HG03280 (cell line): ENCODE data around the gene RNF214.

Experiments
- ATAC-seq: cut with Tn5 transposase; IDR thresholded peaks from one replicate; pipeline ENCODE4 v1.9.1; 2021; ENCODE audit warnings: mild to moderate bottlenecking, moderate library complexity; ENCODE audit not compliant: unreplicated experiment

RNF214 gene

DNA sequence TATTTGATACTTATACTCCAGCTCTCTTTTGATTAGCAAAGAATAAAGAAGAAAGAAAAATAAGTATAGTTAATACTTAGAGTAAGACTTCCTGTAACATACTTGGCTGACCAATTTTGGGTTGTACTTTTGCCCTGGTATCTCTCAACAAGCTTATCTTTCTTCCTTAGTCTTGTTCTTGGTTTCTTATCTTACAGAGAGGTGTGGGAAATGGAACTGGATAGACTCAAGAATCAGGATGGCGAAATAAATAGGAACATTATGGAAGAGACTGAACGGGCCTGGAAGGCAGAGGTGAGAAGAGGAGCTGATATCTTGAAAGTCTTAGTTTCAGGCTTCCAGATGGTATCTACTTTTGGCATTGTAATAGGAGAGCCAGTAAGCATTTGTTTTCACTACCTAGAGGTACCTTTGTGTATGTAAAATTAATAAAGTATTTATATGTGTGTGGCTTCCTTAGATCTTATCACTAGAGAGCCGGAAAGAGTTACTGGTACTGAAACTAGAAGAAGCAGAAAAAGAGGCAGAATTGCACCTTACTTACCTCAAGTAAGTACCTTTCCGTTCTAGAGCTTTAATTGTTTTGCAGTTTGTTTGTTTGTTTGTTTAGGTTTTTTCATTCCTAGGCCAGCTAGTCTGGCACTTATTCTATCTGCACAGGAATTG lies 47.4 kb downstream of the RNF214 start:
- no peak for ATAC-seq

DNA sequence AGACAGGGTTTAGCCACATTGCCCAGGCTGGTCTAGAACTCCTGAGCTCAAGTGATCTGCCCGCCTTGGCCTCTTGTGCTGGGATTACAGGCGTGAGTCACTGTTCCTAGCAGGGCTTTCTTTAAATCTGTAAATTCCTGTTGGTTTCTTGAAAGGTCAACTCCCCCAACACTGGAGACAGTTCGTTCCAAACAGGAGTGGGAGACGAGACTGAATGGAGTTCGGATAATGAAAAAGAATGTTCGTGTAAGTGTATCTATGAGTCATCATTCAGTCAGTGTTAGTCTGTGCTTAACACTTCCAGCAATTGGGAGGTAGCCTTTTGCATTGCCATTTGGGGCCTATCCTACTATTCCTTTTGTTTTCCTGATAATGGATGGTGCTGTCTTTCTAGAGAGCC lies 48.7 kb downstream of the RNF214 start:
- ATAC-seq: no peak

GRCh38 chr11:117281869-117282268 lies 49.4 kb downstream of the RNF214 start:
- no peak for ATAC-seq

- no peak for ATAC-seq
Measured at GRCh38 chr11:117282956-117283355, 50.5 kb downstream of the RNF214 start.

GRCh38 chr11:117284053-117284452 lies 51.6 kb downstream of the RNF214 start:
- ATAC-seq: no peak

DNA sequence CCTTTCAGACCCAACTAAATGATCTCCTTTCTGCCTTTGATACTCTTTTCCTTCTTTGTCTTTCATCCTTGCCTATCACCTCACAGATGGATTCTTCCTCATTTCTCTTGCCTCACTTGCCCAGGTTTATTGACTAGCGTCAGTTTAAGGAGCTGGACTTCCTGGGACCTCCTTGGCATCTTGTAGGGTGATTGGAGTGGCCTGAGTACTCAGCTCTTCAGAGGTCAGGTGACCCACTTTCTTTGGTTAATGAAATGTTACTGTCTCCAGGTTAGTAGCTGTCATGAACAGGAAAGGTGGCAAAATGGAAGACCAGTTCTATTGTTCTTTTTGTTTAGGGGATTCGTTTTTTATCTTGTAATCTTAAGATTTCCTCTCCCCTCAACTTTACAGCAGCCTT lies 54.1 kb downstream of the RNF214 start:
- ATAC-seq: no peak

- no peak for ATAC-seq
Measured at GRCh38 chr11:117287668-117288067, 55.2 kb downstream of the RNF214 start.

- ATAC-seq: no peak
Measured at GRCh38 chr11:117289795-117290194, 57.3 kb downstream of the RNF214 start.

- no peak for ATAC-seq
Measured at GRCh38 chr11:117290809-117291396, 58.4 kb downstream of the RNF214 start, which contains the start of gene BACE1-AS. Gene BACE1-AS (plus strand): TSS chr11:117291346.

DNA sequence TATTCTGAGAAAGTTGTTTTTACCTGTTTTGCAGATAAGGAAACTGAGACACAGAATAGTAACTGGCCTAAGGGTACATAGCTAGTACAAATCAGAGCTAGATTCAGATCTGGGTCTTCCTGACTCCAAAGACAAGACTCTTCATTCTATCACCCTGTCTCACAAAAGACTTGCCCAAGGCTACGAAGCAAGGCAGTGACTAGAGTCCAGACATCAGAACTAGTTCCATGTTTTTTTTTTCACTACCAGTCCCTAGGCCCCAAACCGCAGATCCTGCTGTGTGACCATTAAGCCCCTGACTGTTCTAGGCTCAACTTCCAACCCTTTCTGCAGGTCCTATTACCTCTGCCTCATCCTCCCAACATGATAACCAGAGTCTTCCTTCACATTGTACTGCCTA lies 60.1 kb downstream of the RNF214 start:
- no peak for ATAC-seq

DNA sequence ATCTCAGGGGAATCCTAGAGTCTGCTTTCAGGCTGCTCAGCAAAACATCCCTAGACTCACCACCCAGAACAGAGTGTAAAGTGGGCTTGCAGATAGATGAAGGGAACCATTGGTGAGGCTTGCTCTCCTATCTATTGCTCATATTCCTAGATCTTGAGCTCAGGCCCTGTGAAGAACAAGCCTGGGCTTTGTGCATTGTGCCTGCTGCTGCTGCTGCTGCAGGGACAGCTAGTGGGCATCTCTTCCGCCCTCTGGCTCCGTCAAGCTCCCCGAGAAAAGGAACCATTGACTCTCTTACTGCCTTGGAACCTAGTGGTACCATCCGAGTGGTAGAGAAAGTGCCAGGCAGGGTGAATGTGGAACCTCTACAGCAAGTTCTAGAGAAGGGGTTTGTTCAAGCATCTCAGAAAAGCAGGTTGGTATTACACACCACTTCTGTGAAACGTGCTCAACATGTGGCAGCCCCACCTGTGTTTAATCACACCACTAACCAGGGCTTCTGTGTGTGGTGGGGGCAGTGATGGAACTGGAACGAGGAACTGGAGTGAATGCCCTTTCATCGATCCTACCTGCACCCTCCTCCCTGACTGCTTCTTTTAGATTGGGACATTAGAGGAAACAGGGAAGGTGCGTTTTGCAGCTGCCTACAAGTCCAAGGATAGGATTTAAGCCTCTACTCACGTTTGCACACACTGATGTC lies 63.1 kb downstream of the RNF214 start:
- ATAC-seq: no peak

GRCh38 chr11:117296881-117297280 lies 64.4 kb downstream of the RNF214 start:
- no peak for ATAC-seq

DNA sequence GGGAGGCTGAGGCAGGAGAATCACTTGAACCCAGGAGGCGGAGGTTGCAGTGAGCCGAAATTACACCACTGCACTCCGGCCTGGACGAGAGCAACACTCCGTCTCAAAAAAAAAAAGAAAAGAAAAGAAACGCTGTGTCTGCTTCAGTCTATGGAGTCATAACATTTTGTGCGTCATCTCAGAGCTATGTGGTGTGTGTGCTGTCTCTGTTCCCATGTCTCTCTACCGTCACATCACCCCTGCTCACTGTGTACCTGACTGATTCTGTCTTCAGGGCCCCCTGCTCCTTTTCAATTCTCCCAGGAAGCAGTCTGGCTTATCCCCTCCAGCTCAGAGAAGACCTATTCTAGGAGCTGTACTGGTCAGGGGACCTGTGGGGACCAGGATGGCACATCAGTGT lies 65.7 kb downstream of the RNF214 start:
- ATAC-seq: no peak

DNA sequence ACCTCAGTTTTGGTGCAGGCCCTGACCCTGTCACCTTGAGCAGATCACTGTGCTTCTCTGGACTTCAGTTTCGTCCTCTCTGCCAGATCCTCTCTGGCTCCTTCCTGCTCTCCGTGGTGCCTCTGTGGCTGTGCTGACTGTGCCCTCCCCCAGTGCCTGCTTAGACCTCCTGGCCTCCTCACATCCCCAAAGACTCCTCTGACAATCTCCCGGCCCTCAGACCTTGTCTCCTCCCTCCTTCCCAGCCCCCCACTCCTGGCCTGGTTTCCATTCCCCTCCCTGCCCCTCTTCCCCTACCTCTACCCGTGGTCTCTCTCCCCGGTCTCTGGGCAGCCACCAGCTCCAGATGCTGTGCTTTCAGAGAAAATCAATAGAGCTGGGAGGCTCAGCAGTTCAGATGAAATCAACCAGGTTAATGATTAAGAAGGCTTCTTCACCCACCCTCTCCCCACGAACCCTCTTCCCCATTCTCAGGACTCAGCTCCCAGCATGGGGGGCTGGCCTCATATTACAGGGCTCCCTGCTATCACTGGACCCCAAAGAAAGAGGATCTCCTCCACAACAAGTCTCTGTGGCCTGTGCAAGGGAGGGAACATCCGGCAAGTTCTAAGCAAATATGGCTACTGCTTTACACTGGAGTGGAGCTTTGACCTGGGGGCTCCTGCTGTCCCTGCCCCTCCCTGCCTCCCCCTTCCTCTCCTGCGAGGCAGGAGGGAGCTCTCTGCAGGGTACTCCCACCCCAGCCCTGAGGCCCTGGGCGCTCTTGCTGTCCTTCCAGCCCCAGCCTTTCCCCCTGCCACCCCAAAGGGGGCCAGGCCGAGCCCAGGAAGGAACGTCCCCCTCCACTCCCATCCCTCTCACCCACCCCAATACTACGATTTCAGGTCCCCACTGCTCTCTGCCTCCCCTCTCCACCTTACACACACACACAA lies 67.1 kb downstream of the RNF214 start:
- no peak for ATAC-seq

DNA sequence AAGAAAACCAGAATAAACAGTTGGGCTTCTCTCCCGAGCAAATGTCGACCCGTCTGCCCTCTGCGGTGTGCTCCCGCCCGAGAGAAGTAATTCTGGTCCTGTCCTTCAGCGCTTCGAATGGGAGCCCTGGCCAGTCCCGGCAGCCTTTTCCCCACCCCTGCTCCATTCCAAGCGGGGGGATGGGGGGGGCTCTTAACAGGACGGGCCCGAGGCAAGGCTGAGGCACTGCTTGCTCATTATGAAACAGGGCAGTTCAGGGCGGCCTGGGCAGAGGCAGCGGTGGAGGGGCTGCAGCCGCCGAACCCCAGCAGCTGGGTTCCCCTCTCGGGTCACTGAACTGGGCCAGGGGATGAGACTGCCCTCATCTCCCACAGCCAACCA lies 67.8 kb downstream of the RNF214 start:
- ATAC-seq: no peak

GRCh38 chr11:117300773-117301172 lies 68.3 kb downstream of the RNF214 start:
- no peak for ATAC-seq

GRCh38 chr11:117302228-117302627 lies 69.8 kb downstream of the RNF214 start:
- no peak for ATAC-seq

DNA sequence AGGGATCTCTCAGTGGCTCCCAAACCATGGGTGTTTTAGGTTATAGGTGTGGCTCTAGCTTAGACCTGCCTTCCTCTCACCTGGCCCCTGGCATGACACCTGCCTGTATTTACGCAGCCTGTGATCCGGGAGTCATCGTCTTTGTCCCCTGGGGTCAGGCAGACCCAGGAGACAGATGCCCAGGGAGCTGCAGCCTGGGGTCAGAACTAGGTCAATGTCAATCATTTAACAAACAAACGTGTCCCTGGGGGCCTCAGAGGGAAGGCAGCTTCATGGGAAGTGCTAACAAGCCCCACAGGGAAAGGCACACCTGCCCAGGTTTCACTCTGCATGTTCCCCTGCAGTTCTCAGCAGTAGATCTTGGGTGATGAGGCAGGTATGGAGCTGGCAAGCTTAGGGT lies 70.6 kb downstream of the RNF214 start:
- no peak for ATAC-seq

- no peak for ATAC-seq
Measured at GRCh38 chr11:117303646-117304315, 71.3 kb downstream of the RNF214 start.

DNA sequence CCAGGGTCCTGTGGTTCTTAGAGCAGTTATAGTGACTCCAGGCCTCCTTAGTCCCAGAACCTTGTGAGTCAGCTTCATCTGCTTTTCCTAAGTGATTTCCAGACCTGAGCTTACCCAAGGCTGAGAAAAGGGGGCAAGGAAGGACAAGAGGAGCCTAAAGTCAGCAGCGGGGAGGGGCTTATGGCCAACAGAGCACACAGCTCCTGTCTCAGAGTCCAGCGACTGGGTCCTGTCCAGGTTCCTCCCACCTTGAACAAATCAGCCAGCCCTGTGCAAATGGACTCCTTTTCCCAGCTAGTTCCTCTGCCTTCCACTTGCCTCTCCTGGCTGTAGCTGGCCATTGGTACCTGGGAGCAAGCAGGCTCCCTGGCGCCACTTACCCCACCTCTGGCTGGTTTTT lies 72.7 kb downstream of the RNF214 start:
- ATAC-seq: no peak

DNA sequence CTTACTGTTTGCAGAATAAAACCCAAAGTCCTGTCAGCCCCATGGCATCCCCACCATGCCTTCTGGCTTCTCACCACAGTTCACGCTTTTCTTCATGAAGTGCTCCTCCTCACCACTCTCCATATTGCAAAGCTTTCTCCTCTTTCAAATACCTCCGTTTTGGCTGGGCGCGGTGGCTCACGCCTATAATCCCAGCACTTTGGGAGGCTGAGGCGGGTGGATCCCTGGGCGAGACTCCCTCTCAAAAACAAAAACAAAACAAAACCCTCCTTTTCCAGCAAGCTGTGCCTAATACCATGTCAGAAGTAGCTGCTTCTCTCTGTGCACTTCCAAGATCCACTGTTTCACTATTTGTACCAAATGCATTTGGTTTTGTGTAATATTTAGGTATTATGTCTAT lies 76.8 kb downstream of the RNF214 start:
- ATAC-seq: no peak
